ENCODE measurements around the gene PSAP. TPM values are rescaled to one million over a fixed set of nuclear protein-coding genes. Genes with fewer than 3 reads are reported as not detected.

PSAP gene
- total RNA-seq, 1 experiment from 2014 or later: 397 TPM

DNA sequence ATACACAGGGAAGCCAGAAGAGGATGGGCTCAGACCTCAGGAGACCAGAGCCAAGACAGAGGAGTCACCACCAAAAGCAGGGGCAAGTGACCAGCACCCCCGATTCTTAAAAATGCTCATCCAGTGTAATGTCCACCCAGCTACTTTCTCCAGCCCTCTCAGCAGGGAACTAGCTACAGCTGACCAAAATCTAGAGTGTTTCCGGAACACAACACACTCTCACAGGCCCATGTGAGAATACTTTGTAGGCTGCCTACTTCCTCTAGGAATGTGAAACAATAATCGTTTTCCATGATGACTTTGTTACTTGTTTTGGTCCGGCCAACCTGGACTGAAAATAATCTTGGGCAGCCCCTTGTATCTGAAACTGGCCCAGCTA is 14.5 kb downstream of the PSAP start:
- Mint-ChIP-seq H3K4me1 (peaks cover 53% of the 10 kb centered on the region), H3K36me3 (peaks cover 16% of the 10 kb centered on the region), H3K4me3 (no peak overlapping the region), H3K9me3 (no peaks in the 10 kb centered on the region), H3K27ac (peak overlapping the region; percentile 96), H3K27me3 (ENCODE audit: low read depth) (no peaks in the 10 kb centered on the region)
- ChIA-PET CTCF (interaction anchor here (0.6 to 9.7 kb wide), 20 partner anchors 11 to 379 kb away, joined by 3 to 133 read pairs (median 4); partner anchors contain the start of gene PSAP), POLR2A (interaction anchor here (0.5 kb wide), 1 partner anchor 57 kb away, joined by 9 read pairs; no protein-coding TSS in a partner anchor)
- TF ChIP-seq RORB (CRISPR knock-in tag; IDR thresholded peaks at IDR 0.05) (no peak), JUN (CRISPR knock-in tag; IDR thresholded peaks at IDR 0.05) (no peak), NR2C2 (CRISPR knock-in tag; IDR thresholded peaks at IDR 0.05) (no peak), ZNF423 (CRISPR knock-in tag; IDR thresholded peaks at IDR 0.05) (no peak), GABPB1 (CRISPR knock-in tag; IDR thresholded peaks at IDR 0.05) (no peak), KAT7 (CRISPR knock-in tag; IDR thresholded peaks at IDR 0.05; ENCODE audit: borderline replicate concordance) (no peak), PRRX2 (CRISPR knock-in tag; IDR thresholded peaks at IDR 0.05) (no peak), GTF2I (CRISPR knock-in tag; conservative IDR thresholded peaks at IDR 0.05) (no peak), SMAD3 (CRISPR knock-in tag; IDR thresholded peaks at IDR 0.05; ENCODE audit: borderline replicate concordance) (no peak)
- TF ChIP-seq, protein P1, sequence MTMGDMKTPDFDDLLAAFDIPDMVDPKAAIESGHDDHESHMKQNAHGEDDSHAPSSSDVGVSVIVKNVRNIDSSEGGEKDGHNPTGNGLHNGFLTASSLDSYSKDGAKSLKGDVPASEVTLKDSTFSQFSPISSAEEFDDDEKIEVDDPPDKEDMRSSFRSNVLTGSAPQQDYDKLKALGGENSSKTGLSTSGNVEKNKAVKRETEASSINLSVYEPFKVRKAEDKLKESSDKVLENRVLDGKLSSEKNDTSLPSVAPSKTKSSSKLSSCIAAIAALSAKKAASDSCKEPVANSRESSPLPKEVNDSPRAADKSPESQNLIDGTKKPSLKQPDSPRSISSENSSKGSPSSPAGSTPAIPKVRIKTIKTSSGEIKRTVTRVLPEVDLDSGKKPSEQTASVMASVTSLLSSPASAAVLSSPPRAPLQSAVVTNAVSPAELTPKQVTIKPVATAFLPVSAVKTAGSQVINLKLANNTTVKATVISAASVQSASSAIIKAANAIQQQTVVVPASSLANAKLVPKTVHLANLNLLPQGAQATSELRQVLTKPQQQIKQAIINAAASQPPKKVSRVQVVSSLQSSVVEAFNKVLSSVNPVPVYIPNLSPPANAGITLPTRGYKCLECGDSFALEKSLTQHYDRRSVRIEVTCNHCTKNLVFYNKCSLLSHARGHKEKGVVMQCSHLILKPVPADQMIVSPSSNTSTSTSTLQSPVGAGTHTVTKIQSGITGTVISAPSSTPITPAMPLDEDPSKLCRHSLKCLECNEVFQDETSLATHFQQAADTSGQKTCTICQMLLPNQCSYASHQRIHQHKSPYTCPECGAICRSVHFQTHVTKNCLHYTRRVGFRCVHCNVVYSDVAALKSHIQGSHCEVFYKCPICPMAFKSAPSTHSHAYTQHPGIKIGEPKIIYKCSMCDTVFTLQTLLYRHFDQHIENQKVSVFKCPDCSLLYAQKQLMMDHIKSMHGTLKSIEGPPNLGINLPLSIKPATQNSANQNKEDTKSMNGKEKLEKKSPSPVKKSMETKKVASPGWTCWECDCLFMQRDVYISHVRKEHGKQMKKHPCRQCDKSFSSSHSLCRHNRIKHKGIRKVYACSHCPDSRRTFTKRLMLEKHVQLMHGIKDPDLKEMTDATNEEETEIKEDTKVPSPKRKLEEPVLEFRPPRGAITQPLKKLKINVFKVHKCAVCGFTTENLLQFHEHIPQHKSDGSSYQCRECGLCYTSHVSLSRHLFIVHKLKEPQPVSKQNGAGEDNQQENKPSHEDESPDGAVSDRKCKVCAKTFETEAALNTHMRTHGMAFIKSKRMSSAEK (CRISPR knock-in tag; IDR thresholded peaks at IDR 0.05; ENCODE audit: borderline replicate concordance): no peak
- TF ChIP-seq, protein P2, sequence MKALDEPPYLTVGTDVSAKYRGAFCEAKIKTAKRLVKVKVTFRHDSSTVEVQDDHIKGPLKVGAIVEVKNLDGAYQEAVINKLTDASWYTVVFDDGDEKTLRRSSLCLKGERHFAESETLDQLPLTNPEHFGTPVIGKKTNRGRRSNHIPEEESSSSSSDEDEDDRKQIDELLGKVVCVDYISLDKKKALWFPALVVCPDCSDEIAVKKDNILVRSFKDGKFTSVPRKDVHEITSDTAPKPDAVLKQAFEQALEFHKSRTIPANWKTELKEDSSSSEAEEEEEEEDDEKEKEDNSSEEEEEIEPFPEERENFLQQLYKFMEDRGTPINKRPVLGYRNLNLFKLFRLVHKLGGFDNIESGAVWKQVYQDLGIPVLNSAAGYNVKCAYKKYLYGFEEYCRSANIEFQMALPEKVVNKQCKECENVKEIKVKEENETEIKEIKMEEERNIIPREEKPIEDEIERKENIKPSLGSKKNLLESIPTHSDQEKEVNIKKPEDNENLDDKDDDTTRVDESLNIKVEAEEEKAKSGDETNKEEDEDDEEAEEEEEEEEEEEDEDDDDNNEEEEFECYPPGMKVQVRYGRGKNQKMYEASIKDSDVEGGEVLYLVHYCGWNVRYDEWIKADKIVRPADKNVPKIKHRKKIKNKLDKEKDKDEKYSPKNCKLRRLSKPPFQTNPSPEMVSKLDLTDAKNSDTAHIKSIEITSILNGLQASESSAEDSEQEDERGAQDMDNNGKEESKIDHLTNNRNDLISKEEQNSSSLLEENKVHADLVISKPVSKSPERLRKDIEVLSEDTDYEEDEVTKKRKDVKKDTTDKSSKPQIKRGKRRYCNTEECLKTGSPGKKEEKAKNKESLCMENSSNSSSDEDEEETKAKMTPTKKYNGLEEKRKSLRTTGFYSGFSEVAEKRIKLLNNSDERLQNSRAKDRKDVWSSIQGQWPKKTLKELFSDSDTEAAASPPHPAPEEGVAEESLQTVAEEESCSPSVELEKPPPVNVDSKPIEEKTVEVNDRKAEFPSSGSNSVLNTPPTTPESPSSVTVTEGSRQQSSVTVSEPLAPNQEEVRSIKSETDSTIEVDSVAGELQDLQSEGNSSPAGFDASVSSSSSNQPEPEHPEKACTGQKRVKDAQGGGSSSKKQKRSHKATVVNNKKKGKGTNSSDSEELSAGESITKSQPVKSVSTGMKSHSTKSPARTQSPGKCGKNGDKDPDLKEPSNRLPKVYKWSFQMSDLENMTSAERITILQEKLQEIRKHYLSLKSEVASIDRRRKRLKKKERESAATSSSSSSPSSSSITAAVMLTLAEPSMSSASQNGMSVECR (CRISPR knock-in tag; IDR thresholded peaks at IDR 0.05; ENCODE audit: borderline replicate concordance): no peak
- TF ChIP-seq, protein P3, sequence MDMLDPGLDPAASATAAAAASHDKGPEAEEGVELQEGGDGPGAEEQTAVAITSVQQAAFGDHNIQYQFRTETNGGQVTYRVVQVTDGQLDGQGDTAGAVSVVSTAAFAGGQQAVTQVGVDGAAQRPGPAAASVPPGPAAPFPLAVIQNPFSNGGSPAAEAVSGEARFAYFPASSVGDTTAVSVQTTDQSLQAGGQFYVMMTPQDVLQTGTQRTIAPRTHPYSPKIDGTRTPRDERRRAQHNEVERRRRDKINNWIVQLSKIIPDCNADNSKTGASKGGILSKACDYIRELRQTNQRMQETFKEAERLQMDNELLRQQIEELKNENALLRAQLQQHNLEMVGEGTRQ (CRISPR knock-in tag; IDR thresholded peaks at IDR 0.05): no peak
- TF ChIP-seq, protein P4, sequence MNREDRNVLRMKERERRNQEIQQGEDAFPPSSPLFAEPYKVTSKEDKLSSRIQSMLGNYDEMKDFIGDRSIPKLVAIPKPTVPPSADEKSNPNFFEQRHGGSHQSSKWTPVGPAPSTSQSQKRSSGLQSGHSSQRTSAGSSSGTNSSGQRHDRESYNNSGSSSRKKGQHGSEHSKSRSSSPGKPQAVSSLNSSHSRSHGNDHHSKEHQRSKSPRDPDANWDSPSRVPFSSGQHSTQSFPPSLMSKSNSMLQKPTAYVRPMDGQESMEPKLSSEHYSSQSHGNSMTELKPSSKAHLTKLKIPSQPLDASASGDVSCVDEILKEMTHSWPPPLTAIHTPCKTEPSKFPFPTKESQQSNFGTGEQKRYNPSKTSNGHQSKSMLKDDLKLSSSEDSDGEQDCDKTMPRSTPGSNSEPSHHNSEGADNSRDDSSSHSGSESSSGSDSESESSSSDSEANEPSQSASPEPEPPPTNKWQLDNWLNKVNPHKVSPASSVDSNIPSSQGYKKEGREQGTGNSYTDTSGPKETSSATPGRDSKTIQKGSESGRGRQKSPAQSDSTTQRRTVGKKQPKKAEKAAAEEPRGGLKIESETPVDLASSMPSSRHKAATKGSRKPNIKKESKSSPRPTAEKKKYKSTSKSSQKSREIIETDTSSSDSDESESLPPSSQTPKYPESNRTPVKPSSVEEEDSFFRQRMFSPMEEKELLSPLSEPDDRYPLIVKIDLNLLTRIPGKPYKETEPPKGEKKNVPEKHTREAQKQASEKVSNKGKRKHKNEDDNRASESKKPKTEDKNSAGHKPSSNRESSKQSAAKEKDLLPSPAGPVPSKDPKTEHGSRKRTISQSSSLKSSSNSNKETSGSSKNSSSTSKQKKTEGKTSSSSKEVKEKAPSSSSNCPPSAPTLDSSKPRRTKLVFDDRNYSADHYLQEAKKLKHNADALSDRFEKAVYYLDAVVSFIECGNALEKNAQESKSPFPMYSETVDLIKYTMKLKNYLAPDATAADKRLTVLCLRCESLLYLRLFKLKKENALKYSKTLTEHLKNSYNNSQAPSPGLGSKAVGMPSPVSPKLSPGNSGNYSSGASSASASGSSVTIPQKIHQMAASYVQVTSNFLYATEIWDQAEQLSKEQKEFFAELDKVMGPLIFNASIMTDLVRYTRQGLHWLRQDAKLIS (CRISPR knock-in tag; IDR thresholded peaks at IDR 0.05; ENCODE audit: borderline replicate concordance): no peak
- TF ChIP-seq, protein P5, sequence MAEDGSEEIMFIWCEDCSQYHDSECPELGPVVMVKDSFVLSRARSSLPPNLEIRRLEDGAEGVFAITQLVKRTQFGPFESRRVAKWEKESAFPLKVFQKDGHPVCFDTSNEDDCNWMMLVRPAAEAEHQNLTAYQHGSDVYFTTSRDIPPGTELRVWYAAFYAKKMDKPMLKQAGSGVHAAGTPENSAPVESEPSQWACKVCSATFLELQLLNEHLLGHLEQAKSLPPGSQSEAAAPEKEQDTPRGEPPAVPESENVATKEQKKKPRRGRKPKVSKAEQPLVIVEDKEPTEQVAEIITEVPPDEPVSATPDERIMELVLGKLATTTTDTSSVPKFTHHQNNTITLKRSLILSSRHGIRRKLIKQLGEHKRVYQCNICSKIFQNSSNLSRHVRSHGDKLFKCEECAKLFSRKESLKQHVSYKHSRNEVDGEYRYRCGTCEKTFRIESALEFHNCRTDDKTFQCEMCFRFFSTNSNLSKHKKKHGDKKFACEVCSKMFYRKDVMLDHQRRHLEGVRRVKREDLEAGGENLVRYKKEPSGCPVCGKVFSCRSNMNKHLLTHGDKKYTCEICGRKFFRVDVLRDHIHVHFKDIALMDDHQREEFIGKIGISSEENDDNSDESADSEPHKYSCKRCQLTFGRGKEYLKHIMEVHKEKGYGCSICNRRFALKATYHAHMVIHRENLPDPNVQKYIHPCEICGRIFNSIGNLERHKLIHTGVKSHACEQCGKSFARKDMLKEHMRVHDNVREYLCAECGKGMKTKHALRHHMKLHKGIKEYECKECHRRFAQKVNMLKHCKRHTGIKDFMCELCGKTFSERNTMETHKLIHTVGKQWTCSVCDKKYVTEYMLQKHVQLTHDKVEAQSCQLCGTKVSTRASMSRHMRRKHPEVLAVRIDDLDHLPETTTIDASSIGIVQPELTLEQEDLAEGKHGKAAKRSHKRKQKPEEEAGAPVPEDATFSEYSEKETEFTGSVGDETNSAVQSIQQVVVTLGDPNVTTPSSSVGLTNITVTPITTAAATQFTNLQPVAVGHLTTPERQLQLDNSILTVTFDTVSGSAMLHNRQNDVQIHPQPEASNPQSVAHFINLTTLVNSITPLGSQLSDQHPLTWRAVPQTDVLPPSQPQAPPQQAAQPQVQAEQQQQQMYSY (CRISPR knock-in tag; IDR thresholded peaks at IDR 0.05): no peak
- TF ChIP-seq, protein P6, sequence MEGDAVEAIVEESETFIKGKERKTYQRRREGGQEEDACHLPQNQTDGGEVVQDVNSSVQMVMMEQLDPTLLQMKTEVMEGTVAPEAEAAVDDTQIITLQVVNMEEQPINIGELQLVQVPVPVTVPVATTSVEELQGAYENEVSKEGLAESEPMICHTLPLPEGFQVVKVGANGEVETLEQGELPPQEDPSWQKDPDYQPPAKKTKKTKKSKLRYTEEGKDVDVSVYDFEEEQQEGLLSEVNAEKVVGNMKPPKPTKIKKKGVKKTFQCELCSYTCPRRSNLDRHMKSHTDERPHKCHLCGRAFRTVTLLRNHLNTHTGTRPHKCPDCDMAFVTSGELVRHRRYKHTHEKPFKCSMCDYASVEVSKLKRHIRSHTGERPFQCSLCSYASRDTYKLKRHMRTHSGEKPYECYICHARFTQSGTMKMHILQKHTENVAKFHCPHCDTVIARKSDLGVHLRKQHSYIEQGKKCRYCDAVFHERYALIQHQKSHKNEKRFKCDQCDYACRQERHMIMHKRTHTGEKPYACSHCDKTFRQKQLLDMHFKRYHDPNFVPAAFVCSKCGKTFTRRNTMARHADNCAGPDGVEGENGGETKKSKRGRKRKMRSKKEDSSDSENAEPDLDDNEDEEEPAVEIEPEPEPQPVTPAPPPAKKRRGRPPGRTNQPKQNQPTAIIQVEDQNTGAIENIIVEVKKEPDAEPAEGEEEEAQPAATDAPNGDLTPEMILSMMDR (IDR thresholded peaks at IDR 0.05): no peak
- ATAC-seq: no peak
- DNase-seq (ENCODE audit: low spot score): no peak
